Neutrophil (primary cell): ENCODE measurements around the gene LOXL1.

Experiments
- H3K27ac ChIP-seq: fragments of 200-600 bp; sonication (generic); 2 replicates; pipeline ENCODE4 v1.5.1; 2016; ENCODE audit warnings: mild to moderate bottlenecking, moderate library complexity
- H3K27me3 ChIP-seq: fragments of 200-600 bp; sonication (generic); 2 replicates; pipeline ENCODE4 v1.6.0; 2016; ENCODE audit warnings: mild to moderate bottlenecking
- H3K36me3 ChIP-seq: fragments of 200-600 bp; sonication (generic); 2 replicates; pipeline ENCODE4 v1.5.1; 2017
- H3K4me1 ChIP-seq, 2 experiments: fragments of 200-600 bp in 1 of 2; sonication (generic) in 1 of 2; 1 replicate in 1 of 2; 2 replicates in 1 of 2; pipeline versions ENCODE4 v1.5.1 to v1.6.1; 2013 to 2016; ENCODE audit warnings: low read depth in 1 of 2, low read length in 1 of 2, mild to moderate bottlenecking in 1 of 2, moderate library complexity in 1 of 2; ENCODE audit not compliant: control insufficient read depth in 1 of 2, insufficient read depth in 1 of 2
- H3K4me3 ChIP-seq, 2 experiments: fragments of 200-600 bp in 1 of 2; sonication (generic) in 1 of 2; 1 replicate in 1 of 2; 2 replicates in 1 of 2; pipeline ENCODE4 v1.5.1; 2013 to 2016; ENCODE audit warnings: low read depth in 1 of 2, low read length in 1 of 2, mild to moderate bottlenecking in 1 of 2, moderate library complexity in 1 of 2
- H3K9me3 ChIP-seq: fragments of 200-600 bp; sonication (generic); 2 replicates; pipeline ENCODE4 v1.5.1; 2016
- CTCF ChIP-seq: fragments of 200-600 bp; sonication (generic); IDR thresholded peaks from 2 replicates; pipeline ENCODE4 v1.5.1; 2016; ENCODE audit warnings: antibody characterized with exemption

Gene LOXL1

GRCh38 chr15:73923156-73923487 lies 3.1 kb upstream of the LOXL1 start:
- Histone ChIP-seq H3K4me1 (peaks cover 61 to 79% of the 10 kb centered on the region in 2 experiments), H3K36me3 (no peaks in the 10 kb centered on the region), H3K4me3 (no peak overlapping the region), H3K27ac (peak overlapping the region; percentile 91), H3K27me3 (peaks cover 37% of the 10 kb centered on the region), H3K9me3 (no peaks in the 10 kb centered on the region)
- TF ChIP-seq CTCF = no peak

DNA sequence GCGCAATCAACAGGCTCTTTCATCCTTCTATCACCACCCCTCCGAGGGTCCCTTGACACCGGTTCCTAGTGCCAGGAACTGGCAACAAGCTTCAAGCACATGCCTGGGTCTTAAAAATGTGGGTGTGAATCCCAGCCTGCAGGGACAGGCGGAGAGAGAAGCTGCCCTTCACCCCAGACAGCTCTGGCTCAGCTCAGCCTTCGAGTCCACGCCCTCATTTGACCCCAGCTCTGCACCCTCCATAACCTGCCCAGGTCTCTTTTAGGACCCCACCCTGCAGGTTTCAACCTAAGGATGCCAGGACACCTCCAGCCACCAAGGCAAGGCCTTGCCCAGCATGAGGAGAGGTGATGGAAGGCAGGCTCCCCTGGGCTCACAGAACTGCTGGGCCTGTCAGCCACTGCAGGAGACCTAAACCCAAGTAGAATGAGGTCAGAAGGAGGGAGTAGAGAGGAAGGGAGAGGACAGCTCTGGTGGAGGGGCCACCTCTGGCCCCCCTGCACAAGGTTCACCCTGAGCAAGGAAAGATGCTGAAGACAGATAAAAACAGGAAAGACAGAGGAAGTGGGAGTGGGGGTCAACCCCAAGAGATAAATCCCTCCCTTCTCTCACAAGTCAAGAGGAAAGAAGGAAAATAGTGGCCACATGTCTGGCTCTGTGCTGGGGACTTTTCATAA lies 2.6 kb upstream of the LOXL1 start:
- H3K27me3 ChIP-seq = peaks cover 41% of the 10 kb centered on the region
- no peaks in the 10 kb centered on the region for H3K36me3 ChIP-seq
- H3K4me1 ChIP-seq = peaks cover 63 to 81% of the 10 kb centered on the region in 2 experiments
- H3K4me3 ChIP-seq = no peak overlapping the region
- TF ChIP-seq CTCF = no peak
- H3K9me3 ChIP-seq = no peaks in the 10 kb centered on the region
- peak overlapping the region; percentile 23 for H3K27ac ChIP-seq

GRCh38 chr15:73924171-73924921 lies 1.9 kb upstream of the LOXL1 start:
- no peak for TF ChIP-seq CTCF
- Histone ChIP-seq H3K9me3 (no peaks in the 10 kb centered on the region), H3K27me3 (peaks cover 48% of the 10 kb centered on the region), H3K4me3 (no peak overlapping the region), H3K4me1 (peaks cover 56 to 75% of the 10 kb centered on the region in 2 experiments), H3K36me3 (no peaks in the 10 kb centered on the region), H3K27ac (peak overlapping the region; percentile 23)

GRCh38 chr15:73925848-73926218 lies 429 bp upstream of the LOXL1 start:
- Histone ChIP-seq H3K4me1 (peaks cover 41 to 60% of the 10 kb centered on the region in 2 experiments), H3K4me3 (peak overlapping the region; percentile 76 to 78), H3K27ac (no peak overlapping the region), H3K27me3 (peaks cover 54% of the 10 kb centered on the region), H3K9me3 (no peaks in the 10 kb centered on the region), H3K36me3 (no peaks in the 10 kb centered on the region)
- TF ChIP-seq CTCF = no peak

GRCh38 chr15:73927003-73927475 lies 777 bp downstream of the LOXL1 start:
- TF ChIP-seq CTCF = no peak
- H3K27me3 ChIP-seq = peaks cover 54% of the 10 kb centered on the region
- H3K9me3 ChIP-seq = no peaks in the 10 kb centered on the region
- H3K36me3 ChIP-seq = no peaks in the 10 kb centered on the region
- peak overlapping the region; percentile 74 for H3K27ac ChIP-seq
- peak overlapping the region; percentile 76 to 78 for H3K4me3 ChIP-seq
- H3K4me1 ChIP-seq = peaks cover 29 to 48% of the 10 kb centered on the region in 2 experiments
